Kidney (tissue), 14 donors: ENCODE results near the gene CEMP1. TPM values are rescaled to one million over a fixed set of nuclear protein-coding genes. Genes with fewer than 3 reads are reported as not detected.

Experiments
- DNase-seq, 5 donors: peaks; one replicate each; pipeline ENCODE4 v3.0.0-alpha.2; 2013 to 2020
- FAIRE-seq: peaks from 2 replicates; lab custom pipeline; 2012; peaks lifted over from hg19 to GRCh38; lab: Jason Lieb, UNC
- H3K27ac ChIP-seq, 2 donors: one replicate each; pipeline ENCODE4 v1.7.0; 2013; ENCODE audit warnings: low read depth in 2 of 2, low read length in 2 of 2, inconsistent platforms in 1 of 2
- H3K27me3 ChIP-seq: one replicate; pipeline ENCODE4 v1.7.1; 2013; ENCODE audit warnings: low read length, inconsistent platforms; ENCODE audit not compliant: control insufficient read depth, insufficient read depth
- H3K36me3 ChIP-seq, 3 donors: one replicate each; pipeline versions ENCODE4 v1.7.0 to v1.7.1; 2013; ENCODE audit warnings: low read length in 3 of 3, control low read depth in 1 of 3, inconsistent platforms in 1 of 3; ENCODE audit not compliant: insufficient read depth in 3 of 3, control insufficient read depth in 2 of 3
- H3K4me1 ChIP-seq, 3 donors: one replicate each; pipeline versions ENCODE4 v1.7.0 to v1.7.1; 2013; ENCODE audit warnings: low read length in 3 of 3, inconsistent platforms in 1 of 3, low read depth in 1 of 3; ENCODE audit not compliant: control insufficient read depth in 2 of 3, insufficient read depth in 2 of 3
- H3K4me3 ChIP-seq, 3 donors: one replicate each; pipeline versions ENCODE4 v1.7.0 to v1.8.1; 2013; ENCODE audit warnings: low read length in 3 of 3, control low read depth in 1 of 3, inconsistent platforms in 1 of 3
- H3K9ac ChIP-seq, 3 donors: one replicate each; pipeline versions ENCODE4 v1.7.0 to v1.7.1; 2013; ENCODE audit warnings: low read length in 3 of 3, control low read depth in 1 of 3, inconsistent platforms in 1 of 3
- H3K9me3 ChIP-seq, 3 donors: one replicate each; pipeline versions ENCODE4 v1.7.0 to v1.7.1; 2013; ENCODE audit warnings: low read length in 3 of 3, control low read depth in 1 of 3, inconsistent platforms in 1 of 3; ENCODE audit not compliant: control insufficient read depth in 2 of 3, insufficient read depth in 1 of 3
- intact Hi-C: fragments of 100-400 bp; cut with DNase I; formaldehyde crosslinking; loops from one replicate; pipeline ENCODE4 v1.11.1; 2022
- polyA plus RNA-seq: library from polyadenylated mRNA; stranded (reverse); fragments of 350-450 nt; fragmentation: Illumina TruSeq; extraction: RNeasy Lipid Tissue Mini Kit (QIAGEN cat#74804); gene quantifications from one replicate; pipeline ENCODE4 v1.2.3, GENCODE V29; 2014; ENCODE audit warnings: low read depth, low replicate concordance; ENCODE audit not compliant: insufficient read depth
- total RNA-seq: library from RNA; stranded (reverse); fragmentation: NEBNext Ultra II Directional; extraction: Animal tissue kit (Norgen Biotek cat#: 25700); gene quantifications from one replicate; pipeline ENCODE4 v1.2.1, GENCODE V29; 2021
- TF ChIP-seq, protein P1 (sequence below): IDR thresholded peaks from 3 replicates; pipeline ENCODE4 v1.5.1; 2012; ENCODE audit warnings: mild to moderate bottlenecking, moderate library complexity, borderline replicate concordance; ENCODE audit not compliant: insufficient read depth; ENCODE audit errors: extremely low read depth
- donor health status: control.
- donor health status: control.
- donor health status: control.
- donor health status: control.
- donor health status: control.
- donor health status: DM: yes; HTN: yes; CAD: no.
- donor health status: Normal renal cell carcinoma (clear cell type).

The CEMP1 gene
- total and polyA plus RNA-seq, 2 donors from 2014 or later, result 0.54 TPM; not detected in 1

DNA sequence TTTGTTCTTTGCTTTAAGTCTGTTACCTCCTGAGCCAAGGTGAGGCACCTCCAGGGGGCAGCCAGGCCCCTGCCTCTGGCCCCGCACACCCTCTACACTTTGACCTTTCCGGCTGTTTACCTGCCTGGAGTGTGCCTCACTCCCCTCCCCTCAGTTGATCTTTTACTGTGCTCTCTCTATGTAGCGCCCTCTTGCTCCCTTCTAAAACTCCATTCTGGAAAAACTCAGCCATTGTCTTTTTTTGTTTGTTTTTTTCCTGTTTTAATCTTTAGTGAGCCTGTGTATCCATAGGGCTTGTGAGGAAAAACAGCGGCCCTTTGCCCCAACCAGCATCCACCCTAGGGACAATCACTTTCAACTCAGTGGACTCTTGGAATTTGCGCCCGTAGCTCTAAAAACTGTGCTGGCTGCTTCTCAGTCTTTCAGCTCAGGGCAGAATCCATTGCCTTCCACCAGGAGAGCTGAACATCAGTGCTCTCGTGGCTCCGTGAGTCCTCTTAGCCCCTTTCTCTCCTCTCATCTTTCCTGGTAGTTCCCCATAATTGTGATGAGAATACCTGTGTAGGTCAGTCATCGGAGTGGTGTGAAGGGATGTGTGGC, 6.8 kb downstream of the CEMP1 start:
- DNase-seq (peak in 1 of 5 donors; percentile 3), FAIRE-seq (no peak)
- Histone ChIP-seq H3K4me1 (peaks cover 0 to 15% (median 9%) of the 10 kb centered on the region in 3 donors), H3K9ac (no peak overlapping the region), H3K36me3 (peaks cover 0 to 14% (median 7%) of the 10 kb centered on the region in 3 donors), H3K27me3 (no peaks in the 10 kb centered on the region), H3K9me3 (no peaks in the 10 kb centered on the region), H3K4me3 (no peak overlapping the region), H3K27ac (no peak overlapping the region)
- intact Hi-C loops, result no loop called here
- TF ChIP-seq, protein P1, sequence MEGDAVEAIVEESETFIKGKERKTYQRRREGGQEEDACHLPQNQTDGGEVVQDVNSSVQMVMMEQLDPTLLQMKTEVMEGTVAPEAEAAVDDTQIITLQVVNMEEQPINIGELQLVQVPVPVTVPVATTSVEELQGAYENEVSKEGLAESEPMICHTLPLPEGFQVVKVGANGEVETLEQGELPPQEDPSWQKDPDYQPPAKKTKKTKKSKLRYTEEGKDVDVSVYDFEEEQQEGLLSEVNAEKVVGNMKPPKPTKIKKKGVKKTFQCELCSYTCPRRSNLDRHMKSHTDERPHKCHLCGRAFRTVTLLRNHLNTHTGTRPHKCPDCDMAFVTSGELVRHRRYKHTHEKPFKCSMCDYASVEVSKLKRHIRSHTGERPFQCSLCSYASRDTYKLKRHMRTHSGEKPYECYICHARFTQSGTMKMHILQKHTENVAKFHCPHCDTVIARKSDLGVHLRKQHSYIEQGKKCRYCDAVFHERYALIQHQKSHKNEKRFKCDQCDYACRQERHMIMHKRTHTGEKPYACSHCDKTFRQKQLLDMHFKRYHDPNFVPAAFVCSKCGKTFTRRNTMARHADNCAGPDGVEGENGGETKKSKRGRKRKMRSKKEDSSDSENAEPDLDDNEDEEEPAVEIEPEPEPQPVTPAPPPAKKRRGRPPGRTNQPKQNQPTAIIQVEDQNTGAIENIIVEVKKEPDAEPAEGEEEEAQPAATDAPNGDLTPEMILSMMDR, result no peak

DNA sequence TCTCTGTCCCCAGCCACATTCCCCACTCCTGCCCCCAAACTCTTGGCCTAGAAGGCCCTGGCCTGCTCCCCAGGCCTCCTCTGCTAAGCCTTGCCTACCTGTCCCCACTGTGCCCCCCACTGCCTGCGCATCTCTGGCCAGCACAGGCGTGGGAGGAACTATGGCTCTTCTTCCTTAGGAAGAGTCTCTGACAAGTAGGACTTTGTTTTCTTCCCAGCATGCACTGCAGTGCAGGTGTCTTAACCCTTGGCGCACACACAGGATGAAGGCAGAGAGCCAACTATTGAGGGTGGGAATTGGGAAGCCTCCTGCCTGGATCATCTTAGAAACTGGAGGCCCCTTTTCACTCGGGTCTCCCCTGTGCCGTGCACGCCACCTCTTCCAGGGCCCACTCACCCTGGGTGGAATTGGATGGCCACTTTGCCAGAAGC, 7.4 kb downstream of the CEMP1 start:
- H3K27ac ChIP-seq, result no peak overlapping the region
- H3K4me3 ChIP-seq, result peak overlapping the region in 1 of 3 donors; percentile 1
- FAIRE-seq, result no peak
- TF ChIP-seq, protein P1, result no peak
- H3K36me3 ChIP-seq, result peaks cover 0 to 21% (median 7%) of the 10 kb centered on the region in 3 donors
- H3K9ac ChIP-seq, result no peak overlapping the region
- intact Hi-C loops, result no loop called here
- peaks cover 0 to 21% (median 13%) of the 10 kb centered on the region in 3 donors for H3K4me1 ChIP-seq
- no peaks in the 10 kb centered on the region for H3K9me3 ChIP-seq
- DNase-seq, result peak in 1 of 5 donors; percentile 8
- H3K27me3 ChIP-seq, result no peaks in the 10 kb centered on the region

- FAIRE-seq (no peak), DNase-seq (peak in 2 of 5 donors; percentile 70 to 82)
- TF ChIP-seq, protein P1, result no peak
- peaks cover 0 to 48% (median 20%) of the 10 kb centered on the region in 3 donors for H3K4me1 ChIP-seq
- peak overlapping the region in 1 of 3 donors; percentile 4 for H3K9ac ChIP-seq
- H3K27ac ChIP-seq, result no peak overlapping the region
- intact Hi-C loops, result no loop called here
- peaks cover 0 to 23% (median 0%) of the 10 kb centered on the region in 3 donors for H3K36me3 ChIP-seq
- no peaks in the 10 kb centered on the region for H3K27me3 ChIP-seq
- H3K4me3 ChIP-seq, result peak overlapping the region; percentile 12 to 61 (median 31)
- H3K9me3 ChIP-seq, result no peaks in the 10 kb centered on the region
These were observed 10.2 kb downstream of the CEMP1 start for GRCh38 chr16:2520784-2521531.
